H9 (cell line): Measurements from ENCODE around the gene SOCS7. TPM values are rescaled to one million over a fixed set of nuclear protein-coding genes. Genes with fewer than 3 reads are reported as not detected.
A peak's percentile ranks its signal among the peaks of the same experiment; 100 is the strongest.

Source experiments
- DNase-seq: peaks from one replicate; pipeline ENCODE4 v3.0.0-alpha.2; 2017
- H2AFZ ChIP-seq: one replicate; pipeline ENCODE4 v1.6.1; 2013; ENCODE audit warnings: mild to moderate bottlenecking, low read length, control low read depth, moderate library complexity
- H2AK5ac ChIP-seq: 2 replicates; pipeline ENCODE4 v1.6.1; 2013; ENCODE audit warnings: low read length, control low read depth, mixed read lengths; ENCODE audit not compliant: insufficient read length
- H2BK120ac ChIP-seq: one replicate; pipeline ENCODE4 v1.6.1; 2013; ENCODE audit warnings: low read depth, mild to moderate bottlenecking, low read length, control low read depth, inconsistent platforms; ENCODE audit not compliant: poor library complexity, severe bottlenecking
- H2BK12ac ChIP-seq: 2 replicates; pipeline ENCODE4 v1.6.1; 2013; ENCODE audit warnings: low read length, control low read depth, mixed read lengths, low read depth; ENCODE audit not compliant: insufficient read length
- H2BK15ac ChIP-seq: 2 replicates; pipeline ENCODE4 v1.6.1; 2013; ENCODE audit warnings: low read depth, low read length, control low read depth
- H2BK20ac ChIP-seq: one replicate; pipeline ENCODE4 v1.6.1; 2013; ENCODE audit warnings: low read depth, mild to moderate bottlenecking, low read length, control low read depth, inconsistent platforms; ENCODE audit not compliant: poor library complexity, severe bottlenecking
- H2BK5ac ChIP-seq: 2 replicates; pipeline ENCODE4 v1.6.1; 2013; ENCODE audit warnings: low read length, control low read depth, mixed read lengths; ENCODE audit not compliant: insufficient read length
- H3K14ac ChIP-seq: 2 replicates; pipeline ENCODE4 v1.6.1; 2013; ENCODE audit warnings: low read length, control low read depth; ENCODE audit not compliant: insufficient read depth
- H3K18ac ChIP-seq: 2 replicates; pipeline ENCODE4 v1.6.1; 2013; ENCODE audit warnings: low read depth, mild to moderate bottlenecking, mixed read lengths, low read length, control low read depth; ENCODE audit not compliant: insufficient read length
- H3K23ac ChIP-seq: 2 replicates; pipeline ENCODE4 v1.6.1; 2013; ENCODE audit warnings: low read length, control low read depth, mixed read lengths, low read depth; ENCODE audit not compliant: insufficient read length
- H3K23me2 ChIP-seq: 2 replicates; pipeline ENCODE4 v1.6.1; 2013; ENCODE audit warnings: low read depth, mild to moderate bottlenecking, mixed read lengths, low read length, control low read depth; ENCODE audit not compliant: insufficient read length, poor library complexity, severe bottlenecking
- H3K27ac ChIP-seq: 2 replicates; pipeline ENCODE4 v1.5.1; 2013; ENCODE audit warnings: low read length, control low read depth, mixed read lengths, low read depth; ENCODE audit not compliant: insufficient read length
- H3K27me3 ChIP-seq: 2 replicates; pipeline ENCODE4 v1.6.1; 2013; ENCODE audit warnings: low read length, control low read depth, inconsistent platforms; ENCODE audit not compliant: insufficient read depth
- H3K4ac ChIP-seq: 2 replicates; pipeline ENCODE4 v1.6.1; 2013; ENCODE audit warnings: low read depth, mild to moderate bottlenecking, control low read depth, inconsistent platforms, low read length, moderate library complexity
- H3K4me1 ChIP-seq: 2 replicates; pipeline ENCODE4 v1.6.1; 2013; ENCODE audit warnings: low read length, control low read depth, inconsistent platforms; ENCODE audit not compliant: insufficient read depth
- H3K4me2 ChIP-seq: 2 replicates; pipeline ENCODE4 v1.6.1; 2013; ENCODE audit warnings: low read length, control low read depth, mixed read lengths; ENCODE audit not compliant: insufficient read length, insufficient read depth
- H3K56ac ChIP-seq: 2 replicates; pipeline ENCODE4 v1.6.1; 2013; ENCODE audit warnings: low read depth, mild to moderate bottlenecking, mixed read lengths, low read length, control low read depth; ENCODE audit not compliant: insufficient read length
- H3K79me1 ChIP-seq: 2 replicates; pipeline ENCODE4 v1.6.1; 2013; ENCODE audit warnings: low read depth, mild to moderate bottlenecking, moderate library complexity, low read length, control low read depth, inconsistent platforms; ENCODE audit not compliant: insufficient read depth, poor library complexity, severe bottlenecking
- H3K79me2 ChIP-seq: 2 replicates; pipeline ENCODE4 v1.6.1; 2013; ENCODE audit warnings: low read length, control low read depth, inconsistent platforms; ENCODE audit not compliant: insufficient read depth
- H3K9ac ChIP-seq: 2 replicates; pipeline ENCODE4 v1.6.1; 2013; ENCODE audit warnings: low read length, control low read depth, mixed read lengths; ENCODE audit not compliant: insufficient read length; ENCODE audit errors: extremely low read depth
- H3K9me3 ChIP-seq: one replicate; pipeline ENCODE4 v1.6.1; 2013; ENCODE audit warnings: low read depth, low read length, inconsistent platforms; ENCODE audit not compliant: control insufficient read depth
- H3T11ph ChIP-seq: one replicate; pipeline ENCODE4 v1.6.1; 2013; ENCODE audit warnings: mild to moderate bottlenecking, low read length, control low read depth, inconsistent platforms
- H4K20me1 ChIP-seq: one replicate; pipeline ENCODE4 v1.6.1; 2013; ENCODE audit not compliant: control insufficient read depth, insufficient read length, insufficient read depth
- H4K5ac ChIP-seq: 2 replicates; pipeline ENCODE4 v1.6.1; 2013; ENCODE audit warnings: low read depth, mild to moderate bottlenecking, mixed read lengths, low read length, control low read depth; ENCODE audit not compliant: insufficient read length
- H4K8ac ChIP-seq: replicated peaks from 2 replicates; pipeline ENCODE4 v1.6.1; 2013; ENCODE audit warnings: low read length, control low read depth, mixed read lengths, low read depth; ENCODE audit not compliant: insufficient read length
- H4K91ac ChIP-seq: 2 replicates; pipeline ENCODE4 v1.6.1; 2013; ENCODE audit warnings: low read depth, mild to moderate bottlenecking, moderate library complexity, mixed read lengths, low read length, control low read depth; ENCODE audit not compliant: insufficient read length
- H3K27ac Mint-ChIP-seq, 3 experiments: 2 replicates in 2 of 3; 3 replicates in 1 of 3; pipeline ENCODE4 v1.8.0; 2020 to 2021; ENCODE audit warnings: mixed read lengths in 3 of 3, mild to moderate bottlenecking in 1 of 3, moderate library complexity in 1 of 3
- H3K27me3 Mint-ChIP-seq: 2 replicates; pipeline ENCODE4 v1.8.0; 2021; ENCODE audit warnings: low read depth, mild to moderate bottlenecking, moderate library complexity, mixed read lengths
- H3K36me3 Mint-ChIP-seq, 3 experiments: 2 replicates in 2 of 3; 3 replicates in 1 of 3; pipeline ENCODE4 v1.8.0; 2020 to 2021; ENCODE audit warnings: low read depth in 3 of 3, mixed read lengths in 3 of 3; ENCODE audit not compliant: insufficient read depth in 1 of 3
- H3K4me1 Mint-ChIP-seq, 2 experiments: 2 replicates each; pipeline ENCODE4 v1.8.0; 2020; ENCODE audit warnings: mixed read lengths in 2 of 2
- H3K4me3 Mint-ChIP-seq, 2 experiments: 2 replicates in 1 of 2; 3 replicates in 1 of 2; pipeline ENCODE4 v1.8.0; 2020 to 2021; ENCODE audit warnings: mild to moderate bottlenecking in 2 of 2, mixed read lengths in 2 of 2, moderate library complexity in 1 of 2
- H3K9me3 Mint-ChIP-seq, 2 experiments: 2 replicates in 1 of 2; 3 replicates in 1 of 2; pipeline ENCODE4 v1.8.0; 2020; ENCODE audit warnings: mild to moderate bottlenecking in 2 of 2, mixed read lengths in 2 of 2, moderate library complexity in 1 of 2
- CTCF ChIP-seq: fragments of 200-600 bp; sonication (generic); conservative IDR thresholded peaks from 3 replicates; pipeline ENCODE4 v1.8.0; 2021; ENCODE audit warnings: antibody characterized with exemption, mild to moderate bottlenecking
- WGBS: extraction: QIAGEN DNeasy Blood & Tissue Kit; methylation state at CpG from one replicate; pipeline ENCODE4 v1.1.7; 2013; ENCODE audit warnings: missing lambda C conversion rate, low lambda C conversion rate, mixed read lengths; ENCODE audit not compliant: insufficient read length; ENCODE audit errors: extremely low coverage; 5-methylcytosine and 5-hydroxymethylcytosine counted together
- total RNA-seq: library from RNA; stranded (reverse); gene quantifications from 2 replicates; pipeline ENCODE4 v1.2.1, GENCODE V29; 2021

SOCS7 gene
- total RNA-seq, 1 experiment from 2014 or later: 31.0 TPM

GRCh38 chr17:38353668-38354067 lies 2.0 kb downstream of the SOCS7 start:
- Histone ChIP-seq H2BK15ac (no peak overlapping the region), H2AK5ac (no peak overlapping the region), H2BK20ac (no peak overlapping the region), H3K9ac (no peak overlapping the region), H3K4ac (no peak overlapping the region), H4K20me1 (no peaks in the 10 kb centered on the region), H3K23me2 (peaks cover 8% of the 10 kb centered on the region), H3K27me3 (no peaks in the 10 kb centered on the region), H3T11ph (no peak overlapping the region), H3K18ac (no peak overlapping the region), H4K5ac (no peak overlapping the region), H3K27ac (no peak overlapping the region), H2AFZ (no peak overlapping the region), H3K4me1 (peaks cover 7% of the 10 kb centered on the region; the same call in 1 of the 2 replicates), H3K56ac (no peak overlapping the region), H3K79me2 (peaks cover 7% of the 10 kb centered on the region; the same call in 1 of the 2 replicates), H2BK12ac (no peak overlapping the region), H3K4me2 (peak overlapping the region; percentile 81), H2BK5ac (no peak overlapping the region), H3K23ac (no peak overlapping the region), H3K9me3 (no peaks in the 10 kb centered on the region), H4K91ac (no peak overlapping the region), H3K79me1 (peaks cover 3% of the 10 kb centered on the region), H3K14ac (no peak overlapping the region), H2BK120ac (no peak overlapping the region), H4K8ac (no peak overlapping the region)
- no peaks in the 10 kb centered on the region; a peak in 1 of 7 replicates for H3K36me3 Mint-ChIP-seq
- no peak overlapping the region for H3K27ac Mint-ChIP-seq
- peaks cover 48 to 60% of the 10 kb centered on the region in 2 experiments for H3K4me1 Mint-ChIP-seq
- no peaks in the 10 kb centered on the region for H3K9me3 Mint-ChIP-seq
- peak overlapping the region; percentile 72 to 84 for H3K4me3 Mint-ChIP-seq
- no peak for DNase-seq
- no CpG with 5 or more reads among the region's 13 CpGs for WGBS
- TF ChIP-seq CTCF: no peak
- H3K27me3 Mint-ChIP-seq: no peaks in the 10 kb centered on the region
